Natural killer cell treated with Interleukin-12 subunit alpha and Interleukin-12 subunit beta and Interleukin-15 and Interleukin-18, amount 100 ng/mL, for 72 hours (primary cell): ENCODE measurements around the gene TRABD2B. TPM values are rescaled to one million over a fixed set of nuclear protein-coding genes. Genes with fewer than 3 reads are reported as not detected.

Experiments used
- ATAC-seq, 2 donors: fragments of 150-1000 bp; cut with Tn5 transposase in 1 of 2; sonication (Bioruptor Pico), chemical (Tn5 transposase) in 1 of 2; 2 replicates each; pipeline ENCODE4 v1.10.0; 2021
- DNase-seq: peaks from one replicate; pipeline ENCODE4 v3.0.0; 2022; ENCODE audit warnings: low spot score
- H3K27ac Mint-ChIP-seq, 2 donors: 1 replicate in 1 of 2; 2 replicates in 1 of 2; pipeline ENCODE4 v1.8.0; 2022; ENCODE audit warnings: mixed read lengths in 2 of 2, mild to moderate bottlenecking in 1 of 2, moderate library complexity in 1 of 2
- H3K27me3 Mint-ChIP-seq, 2 donors: 1 replicate in 1 of 2; 2 replicates in 1 of 2; pipeline ENCODE4 v1.8.0; 2022; ENCODE audit warnings: mixed read lengths in 2 of 2
- H3K36me3 Mint-ChIP-seq: one replicate; pipeline ENCODE4 v1.8.0; 2022; ENCODE audit warnings: mixed read lengths
- H3K4me1 Mint-ChIP-seq, 2 donors: 1 replicate in 1 of 2; 2 replicates in 1 of 2; pipeline ENCODE4 v1.8.0; 2022; ENCODE audit warnings: low read depth in 2 of 2, mixed read lengths in 2 of 2, mild to moderate bottlenecking in 1 of 2
- H3K4me3 Mint-ChIP-seq: one replicate; pipeline ENCODE4 v1.8.0; 2022; ENCODE audit warnings: mixed read lengths
- H3K9me3 Mint-ChIP-seq: 2 replicates; pipeline ENCODE4 v1.8.0; 2022; ENCODE audit warnings: mixed read lengths
- total RNA-seq, 2 donors: library from RNA; stranded (reverse); gene quantifications; one replicate each; pipeline ENCODE4 v1.2.3, GENCODE V29; 2022

TRABD2B gene
- total RNA-seq, 2 donors from 2014 or later = not detected

DNA sequence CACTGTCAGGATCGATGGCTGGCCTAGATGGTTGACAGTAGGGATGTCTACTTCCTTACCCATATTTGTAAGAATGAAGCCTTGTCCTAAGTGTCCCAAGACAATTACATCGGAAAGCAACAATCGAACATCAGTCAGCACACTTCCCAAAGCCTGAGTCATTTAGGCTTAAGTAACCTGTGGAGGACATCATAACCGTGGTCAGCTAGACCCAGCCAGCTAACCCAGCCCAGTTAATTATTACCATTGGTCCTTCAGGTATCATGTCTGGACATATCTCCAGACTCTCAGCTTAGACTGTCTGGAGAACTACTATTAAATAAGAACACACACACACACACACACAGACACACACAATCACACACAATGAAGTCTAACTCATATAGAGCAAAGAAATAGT is 264.7 kb downstream of the TRABD2B start:
- Mint-ChIP-seq H3K36me3 (no peaks in the 10 kb centered on the region), H3K27me3 (peaks cover 26 to 49% of the 10 kb centered on the region in 2 donors), H3K4me3 (no peak overlapping the region), H3K27ac (no peak overlapping the region), H3K4me1 (peaks cover 4 to 5% of the 10 kb centered on the region in 2 donors), H3K9me3 (no peaks in the 10 kb centered on the region)
- ATAC-seq (no peak), DNase-seq (no peak)

DNA sequence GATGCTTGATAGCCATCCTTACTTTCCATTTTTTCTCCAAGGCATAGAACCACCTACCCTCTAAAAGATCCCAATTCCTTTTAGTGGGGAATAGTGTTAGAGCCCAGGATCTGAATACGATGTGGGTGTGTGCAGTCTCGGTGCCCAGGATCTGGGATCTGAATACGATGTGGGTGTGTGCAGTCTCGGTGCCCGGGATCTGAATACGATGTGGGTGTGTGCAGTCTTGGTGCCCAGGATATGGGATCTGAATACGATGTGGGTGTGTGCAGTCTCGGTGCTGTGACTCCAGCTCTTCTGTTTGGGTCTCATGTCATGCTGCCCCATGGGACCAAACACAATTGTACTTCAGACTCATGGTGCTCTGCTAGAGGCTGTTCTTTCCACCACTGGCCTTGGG is 265.5 kb downstream of the TRABD2B start:
- peaks cover 30 to 48% of the 10 kb centered on the region in 2 donors for H3K27me3 Mint-ChIP-seq
- H3K27ac Mint-ChIP-seq = no peak overlapping the region
- DNase-seq (no peak), ATAC-seq (no peak)
- no peaks in the 10 kb centered on the region for H3K36me3 Mint-ChIP-seq
- peaks cover 4 to 5% of the 10 kb centered on the region in 2 donors for H3K4me1 Mint-ChIP-seq
- H3K9me3 Mint-ChIP-seq = no peaks in the 10 kb centered on the region
- no peak overlapping the region for H3K4me3 Mint-ChIP-seq

DNA sequence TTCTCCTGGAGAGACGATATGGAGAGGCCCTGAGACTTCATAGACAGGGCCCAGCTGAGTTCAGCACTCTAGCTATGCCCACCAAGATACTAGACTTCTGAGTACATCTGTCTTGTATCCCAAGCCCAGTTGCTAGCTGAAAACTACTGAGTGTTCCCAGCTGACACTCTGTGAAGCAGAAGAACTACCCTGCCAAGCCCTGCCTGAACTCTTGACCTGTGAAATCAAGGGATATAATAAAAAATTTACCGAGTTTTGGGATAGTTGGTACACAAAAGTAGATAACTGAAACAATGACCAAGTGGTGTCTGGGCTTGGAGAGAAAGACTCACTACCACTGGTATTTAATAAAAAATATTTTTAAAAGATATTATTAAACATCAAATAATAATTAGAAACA is 267.5 kb downstream of the TRABD2B start:
- DNase-seq (no peak), ATAC-seq (no peak)
- Mint-ChIP-seq H3K9me3 (no peaks in the 10 kb centered on the region), H3K36me3 (no peaks in the 10 kb centered on the region), H3K27ac (no peak overlapping the region), H3K27me3 (peaks cover 29 to 38% of the 10 kb centered on the region in 2 donors), H3K4me3 (no peak overlapping the region), H3K4me1 (peaks cover 8 to 10% of the 10 kb centered on the region in 2 donors)

- no peak overlapping the region for H3K27ac Mint-ChIP-seq
- H3K9me3 Mint-ChIP-seq = no peaks in the 10 kb centered on the region
- no peak overlapping the region for H3K4me3 Mint-ChIP-seq
- ATAC-seq (no peak), DNase-seq (no peak)
- H3K36me3 Mint-ChIP-seq = no peaks in the 10 kb centered on the region
- peaks cover 8 to 10% of the 10 kb centered on the region in 2 donors for H3K4me1 Mint-ChIP-seq
- peaks cover 32 to 36% of the 10 kb centered on the region in 2 donors for H3K27me3 Mint-ChIP-seq
Measured at GRCh38 chr1:47727697-47728085, 269.5 kb downstream of the TRABD2B start.

- no peak overlapping the region for H3K27ac Mint-ChIP-seq
- ATAC-seq (no peak), DNase-seq (no peak)
- no peaks in the 10 kb centered on the region for H3K9me3 Mint-ChIP-seq
- H3K4me3 Mint-ChIP-seq = no peak overlapping the region
- peaks cover 30 to 32% of the 10 kb centered on the region in 2 donors for H3K27me3 Mint-ChIP-seq
- no peaks in the 10 kb centered on the region for H3K36me3 Mint-ChIP-seq
- peaks cover 8 to 10% of the 10 kb centered on the region in 2 donors for H3K4me1 Mint-ChIP-seq
Measured at GRCh38 chr1:47727051-47727696, 270.0 kb downstream of the TRABD2B start.

DNA sequence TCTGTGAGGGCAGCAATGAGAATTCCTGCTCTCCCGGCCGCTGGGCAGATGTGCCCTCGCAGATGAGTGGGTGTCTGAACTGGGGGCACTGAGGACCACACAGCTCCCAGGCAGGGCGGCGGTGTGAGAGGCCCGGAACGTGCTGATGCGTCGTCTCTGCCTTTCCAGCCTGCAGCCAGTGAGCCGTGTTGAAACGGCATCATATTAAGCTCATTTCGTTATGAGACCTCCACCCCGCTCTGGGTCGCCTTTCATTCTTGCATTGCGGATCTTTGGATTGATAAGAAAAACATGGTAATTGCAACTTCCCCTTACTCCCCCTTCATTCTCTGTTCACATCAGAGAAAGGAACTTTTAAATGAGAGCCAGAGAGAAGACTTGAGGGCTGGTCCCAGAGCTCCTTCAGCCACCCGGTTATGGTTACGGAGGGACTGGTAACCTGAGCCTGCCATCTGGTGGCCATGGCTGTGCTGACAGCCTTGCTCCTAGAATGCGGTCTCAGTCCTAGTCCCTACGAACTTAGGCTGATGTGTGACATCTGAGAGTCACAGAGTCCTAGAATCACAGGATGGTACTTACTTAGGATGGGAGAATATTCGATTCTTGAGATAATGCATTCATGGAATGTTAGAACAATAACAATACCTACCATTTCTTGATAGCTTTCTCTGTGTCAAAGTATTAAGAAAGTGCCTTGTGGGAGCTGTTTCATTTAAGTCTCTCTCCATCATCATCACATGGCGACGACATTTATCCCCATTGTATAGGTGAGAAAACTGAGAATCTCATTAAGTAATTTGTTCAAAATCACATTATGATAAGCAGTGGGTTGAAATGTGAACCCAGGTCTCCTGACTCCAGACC is 271.0 kb downstream of the TRABD2B start:
- Mint-ChIP-seq H3K4me3 (peak overlapping the region; percentile 56), H3K27ac (no peak overlapping the region), H3K4me1 (peaks cover 8 to 10% of the 10 kb centered on the region in 2 donors), H3K9me3 (no peaks in the 10 kb centered on the region), H3K27me3 (peaks cover 30% of the 10 kb centered on the region in 2 donors), H3K36me3 (no peaks in the 10 kb centered on the region)
- DNase-seq = no peak
- peak; percentile 73 to 79 for ATAC-seq

DNA sequence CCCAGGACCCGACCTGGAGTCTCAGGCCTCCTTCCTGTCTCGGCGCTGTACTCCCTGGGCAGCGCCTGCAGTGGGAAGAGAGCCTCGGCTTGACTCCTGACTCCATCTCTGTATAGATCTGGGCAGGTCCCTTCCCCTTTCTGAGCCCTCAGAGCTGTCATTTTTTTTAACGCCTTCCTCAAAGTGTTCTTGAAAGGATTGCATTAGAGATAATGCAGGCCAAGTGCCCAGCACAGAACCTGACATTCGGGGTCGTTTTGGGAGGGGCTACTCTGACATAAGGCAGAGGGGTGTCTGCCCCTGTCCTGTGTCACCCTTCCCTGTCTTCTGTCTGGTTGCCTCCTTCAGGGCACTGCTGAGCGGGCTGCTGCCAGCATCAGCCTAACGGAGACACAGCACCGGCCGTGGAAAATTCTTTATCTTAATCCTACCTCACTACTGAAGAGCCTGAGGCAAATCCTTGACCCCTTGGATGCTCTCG is 271.6 kb downstream of the TRABD2B start:
- H3K9me3 Mint-ChIP-seq = no peaks in the 10 kb centered on the region
- ATAC-seq = no peak
- peaks cover 25 to 26% of the 10 kb centered on the region in 2 donors for H3K27me3 Mint-ChIP-seq
- H3K4me1 Mint-ChIP-seq = peaks cover 8 to 10% of the 10 kb centered on the region in 2 donors
- no peak for DNase-seq
- H3K36me3 Mint-ChIP-seq = no peaks in the 10 kb centered on the region
- no peak overlapping the region for H3K4me3 Mint-ChIP-seq
- no peak overlapping the region for H3K27ac Mint-ChIP-seq

GRCh38 chr1:47725000-47725473 is 272.1 kb downstream of the TRABD2B start:
- Mint-ChIP-seq H3K4me1 (peaks cover 8 to 10% of the 10 kb centered on the region in 2 donors), H3K27ac (no peak overlapping the region), H3K36me3 (no peaks in the 10 kb centered on the region), H3K27me3 (peaks cover 25 to 26% of the 10 kb centered on the region in 2 donors), H3K4me3 (no peak overlapping the region), H3K9me3 (no peaks in the 10 kb centered on the region)
- ATAC-seq (no peak), DNase-seq (no peak)

DNA sequence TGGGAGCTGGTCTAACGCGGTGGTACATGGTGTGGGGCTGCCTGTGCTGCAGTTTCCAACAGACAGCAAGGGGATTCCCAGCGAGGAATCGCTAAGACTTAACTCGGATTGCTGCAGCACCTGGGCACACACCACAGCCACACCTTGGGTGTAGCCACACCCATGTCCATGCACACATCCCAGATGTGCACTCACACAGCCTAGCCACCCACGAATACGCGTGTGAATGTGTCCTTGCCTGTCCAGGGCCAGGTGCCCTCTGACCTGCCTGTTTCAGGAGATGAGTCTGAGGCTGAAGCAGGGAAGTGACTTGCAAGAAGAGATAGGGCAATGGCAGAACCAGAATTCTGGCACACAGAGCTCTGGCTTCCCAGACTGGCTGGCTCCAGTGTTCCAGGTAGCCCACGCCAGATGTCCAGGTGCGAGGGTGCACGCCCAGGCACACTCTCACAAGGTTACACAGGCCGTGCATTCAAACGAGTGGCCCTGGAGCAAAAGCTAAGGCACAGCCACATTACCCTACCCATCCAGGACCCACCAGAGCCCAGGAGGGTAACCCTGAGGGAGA is 272.7 kb downstream of the TRABD2B start:
- H3K27ac Mint-ChIP-seq = no peak overlapping the region
- DNase-seq (no peak), ATAC-seq (no peak)
- no peak overlapping the region for H3K4me3 Mint-ChIP-seq
- peaks cover 28% of the 10 kb centered on the region in 2 donors for H3K27me3 Mint-ChIP-seq
- H3K4me1 Mint-ChIP-seq = peaks cover 8 to 10% of the 10 kb centered on the region in 2 donors
- H3K36me3 Mint-ChIP-seq = no peaks in the 10 kb centered on the region
- no peaks in the 10 kb centered on the region for H3K9me3 Mint-ChIP-seq

DNA sequence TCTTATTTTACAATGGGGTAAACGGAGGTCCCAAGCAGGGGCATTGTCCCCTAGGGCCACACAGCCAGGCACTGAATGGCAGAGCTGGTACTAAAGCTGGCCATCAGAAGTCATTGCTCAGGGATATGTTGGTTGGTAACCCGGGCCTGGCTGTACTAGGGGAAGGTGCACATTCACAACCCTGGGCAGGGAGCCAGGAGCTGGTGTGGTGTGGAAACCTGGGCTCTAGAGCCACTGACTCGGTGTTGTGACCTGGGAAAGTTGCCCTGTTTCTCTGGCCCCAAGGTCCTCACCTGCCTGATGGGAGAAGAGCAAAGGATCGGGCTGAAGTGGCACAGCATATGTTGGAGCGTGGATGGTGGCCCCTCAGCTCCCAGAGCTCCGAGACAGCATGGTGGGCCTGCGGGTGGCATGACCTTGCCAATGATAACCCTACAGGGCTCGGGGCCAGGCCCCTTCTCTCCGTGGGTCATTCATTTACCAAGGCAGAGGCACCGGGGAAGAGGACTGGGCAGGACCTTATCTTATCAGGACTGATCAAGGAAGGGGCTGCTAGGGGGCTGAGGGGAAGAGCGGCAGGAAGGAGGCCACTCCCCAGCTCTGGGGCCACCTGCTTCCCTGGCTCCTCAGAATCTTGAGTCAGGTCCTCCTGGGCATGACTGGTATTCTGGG is 274.1 kb downstream of the TRABD2B start:
- DNase-seq (no peak), ATAC-seq (no peak)
- Mint-ChIP-seq H3K27me3 (peaks cover 28 to 31% of the 10 kb centered on the region in 2 donors), H3K36me3 (no peaks in the 10 kb centered on the region), H3K4me1 (peaks cover 4 to 5% of the 10 kb centered on the region in 2 donors), H3K4me3 (no peak overlapping the region), H3K9me3 (no peaks in the 10 kb centered on the region), H3K27ac (no peak overlapping the region)

- Mint-ChIP-seq H3K36me3 (no peaks in the 10 kb centered on the region), H3K4me1 (peaks cover 4 to 5% of the 10 kb centered on the region in 2 donors), H3K27ac (no peak overlapping the region), H3K4me3 (no peak overlapping the region), H3K27me3 (peaks cover 28 to 40% of the 10 kb centered on the region in 2 donors), H3K9me3 (no peaks in the 10 kb centered on the region)
- DNase-seq (no peak), ATAC-seq (no peak)
Measured at GRCh38 chr1:47722101-47722500, 275.1 kb downstream of the TRABD2B start.

DNA sequence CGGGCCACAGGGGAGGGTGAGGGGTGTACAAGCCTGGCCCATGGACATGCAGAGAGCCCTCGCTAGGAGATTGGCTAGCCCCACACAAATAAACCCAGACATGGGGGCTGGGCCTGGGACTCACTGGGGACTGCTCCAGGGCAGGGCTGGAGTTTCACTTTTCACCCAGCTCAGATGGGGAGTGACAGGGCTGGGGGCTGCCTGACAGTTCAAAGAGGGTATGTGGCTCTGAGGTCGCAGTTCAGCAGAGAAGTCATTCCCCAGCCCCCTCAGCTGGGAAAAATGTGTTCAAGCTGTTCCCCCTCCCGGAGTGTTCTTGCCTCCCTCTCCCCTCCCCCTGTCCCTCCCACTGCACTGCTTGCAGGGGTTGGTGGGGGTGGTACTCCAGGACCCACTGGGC is 277.1 kb downstream of the TRABD2B start:
- H3K9me3 Mint-ChIP-seq = no peaks in the 10 kb centered on the region
- H3K4me3 Mint-ChIP-seq = no peak overlapping the region
- ATAC-seq = no peak
- no peak for DNase-seq
- H3K27ac Mint-ChIP-seq = no peak overlapping the region
- H3K27me3 Mint-ChIP-seq = peaks cover 34 to 48% of the 10 kb centered on the region in 2 donors
- no peaks in the 10 kb centered on the region for H3K4me1 Mint-ChIP-seq
- no peaks in the 10 kb centered on the region for H3K36me3 Mint-ChIP-seq

- H3K4me1 Mint-ChIP-seq = no peaks in the 10 kb centered on the region
- H3K36me3 Mint-ChIP-seq = no peaks in the 10 kb centered on the region
- H3K4me3 Mint-ChIP-seq = no peak overlapping the region
- H3K27me3 Mint-ChIP-seq = peaks cover 41 to 69% of the 10 kb centered on the region in 2 donors
- no peaks in the 10 kb centered on the region for H3K9me3 Mint-ChIP-seq
- H3K27ac Mint-ChIP-seq = no peak overlapping the region
- no peak for DNase-seq
- no peak for ATAC-seq
Measured at GRCh38 chr1:47717341-47717740, 279.8 kb downstream of the TRABD2B start.
